ENCODE data around the gene CPA3.

The CPA3 gene, protein sequence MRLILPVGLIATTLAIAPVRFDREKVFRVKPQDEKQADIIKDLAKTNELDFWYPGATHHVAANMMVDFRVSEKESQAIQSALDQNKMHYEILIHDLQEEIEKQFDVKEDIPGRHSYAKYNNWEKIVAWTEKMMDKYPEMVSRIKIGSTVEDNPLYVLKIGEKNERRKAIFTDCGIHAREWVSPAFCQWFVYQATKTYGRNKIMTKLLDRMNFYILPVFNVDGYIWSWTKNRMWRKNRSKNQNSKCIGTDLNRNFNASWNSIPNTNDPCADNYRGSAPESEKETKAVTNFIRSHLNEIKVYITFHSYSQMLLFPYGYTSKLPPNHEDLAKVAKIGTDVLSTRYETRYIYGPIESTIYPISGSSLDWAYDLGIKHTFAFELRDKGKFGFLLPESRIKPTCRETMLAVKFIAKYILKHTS

DNA sequence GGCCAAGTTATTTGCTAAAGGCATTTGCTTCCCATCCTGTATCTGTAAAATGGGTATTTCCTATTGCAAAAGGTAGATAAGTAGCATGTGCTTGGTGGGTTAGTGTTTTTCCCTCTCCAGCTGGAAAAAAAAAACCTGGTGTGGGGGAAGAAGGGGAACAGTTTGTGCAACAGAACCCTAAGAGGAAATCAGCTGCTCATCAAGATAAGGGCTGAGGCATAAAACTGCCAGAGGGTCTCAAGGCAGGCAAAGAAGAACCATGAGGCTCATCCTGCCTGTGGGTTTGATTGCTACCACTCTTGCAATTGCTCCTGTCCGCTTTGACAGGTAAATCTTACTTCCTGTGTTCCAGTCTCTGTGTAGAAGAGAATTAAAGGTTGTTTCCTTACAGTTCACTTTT, at the start of gene CPA3:
CPA3 (plus strand) TSS at position 248 of the 400 bp plus-strand sequence; CDS start at position 260, 12 bp downstream.
- no peak for DNase-seq

DNA sequence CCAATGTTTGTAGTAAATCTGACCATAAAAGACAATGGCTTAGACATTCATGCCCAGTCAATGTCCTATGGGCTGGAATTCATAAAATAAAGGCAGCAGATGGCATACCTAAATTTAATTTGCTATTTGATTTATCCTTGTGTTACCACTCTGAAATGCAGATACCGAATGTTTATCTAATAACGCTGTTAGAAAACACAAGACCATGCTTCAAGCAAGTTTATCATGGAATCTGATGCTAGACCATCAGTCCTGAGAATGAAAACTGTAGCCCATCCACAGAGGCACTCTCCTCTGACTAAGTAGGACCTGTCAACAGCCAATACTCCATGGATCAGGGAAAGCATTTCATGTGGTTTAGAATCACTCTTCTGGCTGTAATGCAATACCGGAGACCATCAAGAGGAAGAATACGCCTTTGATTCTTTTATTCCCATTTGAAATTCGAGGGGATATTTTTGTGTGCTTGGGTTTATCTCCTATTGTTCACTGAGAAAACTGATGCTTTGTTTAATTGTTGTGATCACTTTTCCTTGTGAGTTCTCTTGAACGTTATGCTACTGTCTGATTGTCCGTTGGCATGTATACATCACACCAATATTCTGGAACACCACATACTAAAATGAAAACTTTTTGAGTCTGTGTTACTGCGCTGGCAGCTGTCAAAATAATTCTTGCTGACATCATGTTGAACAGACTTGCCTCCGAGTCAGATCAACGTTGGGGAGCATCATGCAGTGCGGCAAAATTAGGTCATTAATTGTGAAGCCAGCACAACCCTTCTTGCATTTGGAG, 49.6 kb upstream of the CPA3 start:
- DNase-seq, result no peak

DNA sequence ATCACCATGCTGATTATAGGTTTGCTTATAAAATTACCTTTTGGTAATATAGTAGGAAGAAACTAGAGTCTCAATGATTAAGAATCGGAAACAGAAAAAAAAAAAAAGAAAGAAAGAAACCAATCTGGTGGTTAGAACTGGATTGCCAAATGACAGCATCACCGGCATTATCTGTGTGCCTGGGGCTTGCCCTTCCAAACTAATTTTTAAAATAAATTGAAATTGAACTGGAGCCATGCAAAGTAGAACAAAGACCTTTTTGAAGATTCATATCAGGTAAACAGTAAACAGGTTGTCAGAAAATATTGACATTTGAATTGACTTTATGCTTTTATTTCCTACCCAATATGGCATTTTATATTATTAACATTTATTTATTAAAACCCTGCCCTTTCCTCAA, 48.7 kb upstream of the CPA3 start:
- no peak for DNase-seq

DNA sequence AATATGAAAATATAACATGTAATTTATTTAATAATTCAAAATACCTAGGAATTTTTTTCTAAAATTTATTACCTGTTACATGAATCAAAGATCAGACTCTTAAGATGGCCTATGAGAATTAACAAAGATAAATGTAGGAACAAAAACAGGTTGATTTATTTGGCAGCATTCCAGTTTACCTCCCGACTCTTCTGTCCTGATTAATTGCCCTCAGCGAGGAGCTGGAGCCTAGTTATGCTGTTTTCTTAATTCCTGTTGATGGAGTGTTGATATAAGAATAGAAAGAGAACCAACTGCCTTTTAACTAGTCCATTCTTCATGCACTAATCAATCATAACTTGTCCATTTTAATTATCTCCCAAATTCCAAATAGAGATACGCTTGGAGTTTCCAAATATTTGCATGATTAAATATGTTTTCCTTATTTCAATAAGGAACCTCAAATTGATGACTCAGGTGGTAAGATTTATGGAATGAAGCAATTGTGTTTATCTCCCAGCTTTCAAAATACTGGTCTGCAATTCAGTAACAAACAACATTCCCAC, 48.0 kb upstream of the CPA3 start:
- no peak for DNase-seq

DNA sequence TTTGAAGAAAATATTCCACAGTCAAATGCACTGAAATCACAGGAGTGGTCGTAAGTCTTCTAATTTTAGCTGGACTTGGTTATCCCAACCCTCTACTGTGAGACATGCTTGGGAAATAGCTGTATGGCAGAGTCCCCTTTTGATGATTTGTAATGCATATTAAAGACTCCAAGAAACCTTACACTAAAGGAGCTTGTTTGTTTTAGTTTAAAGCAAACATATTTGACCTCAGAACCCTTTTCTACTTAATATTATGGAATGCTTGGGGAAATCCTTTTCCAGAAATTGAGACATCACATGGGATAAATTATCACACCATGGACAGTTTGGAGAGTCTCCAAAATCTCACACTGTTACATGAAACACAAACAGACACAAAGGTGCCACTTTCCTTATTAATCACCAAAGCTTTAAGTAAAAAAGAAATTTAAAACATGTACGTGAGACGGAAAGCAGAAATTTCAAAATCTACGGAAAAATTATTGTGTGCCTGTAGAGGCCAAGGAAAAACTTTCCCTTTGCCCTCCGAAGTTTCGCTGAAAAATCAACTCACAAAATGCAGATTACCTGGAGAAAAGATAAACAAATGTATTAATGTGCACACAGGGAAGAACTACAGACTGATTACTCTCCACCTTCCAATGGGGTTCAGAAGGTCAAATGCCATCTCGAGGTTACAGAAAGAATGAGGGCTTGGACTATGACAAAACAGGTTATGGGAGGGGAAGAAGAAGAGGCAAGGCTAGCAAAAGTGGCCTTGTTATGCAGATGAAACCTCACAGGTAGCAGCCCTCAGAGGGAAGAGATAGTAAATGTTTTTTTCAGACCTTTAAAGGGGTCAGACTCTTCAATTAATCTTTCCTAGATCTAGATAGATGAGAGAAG, 44.5 kb upstream of the CPA3 start:
- DNase-seq, result no peak

DNA sequence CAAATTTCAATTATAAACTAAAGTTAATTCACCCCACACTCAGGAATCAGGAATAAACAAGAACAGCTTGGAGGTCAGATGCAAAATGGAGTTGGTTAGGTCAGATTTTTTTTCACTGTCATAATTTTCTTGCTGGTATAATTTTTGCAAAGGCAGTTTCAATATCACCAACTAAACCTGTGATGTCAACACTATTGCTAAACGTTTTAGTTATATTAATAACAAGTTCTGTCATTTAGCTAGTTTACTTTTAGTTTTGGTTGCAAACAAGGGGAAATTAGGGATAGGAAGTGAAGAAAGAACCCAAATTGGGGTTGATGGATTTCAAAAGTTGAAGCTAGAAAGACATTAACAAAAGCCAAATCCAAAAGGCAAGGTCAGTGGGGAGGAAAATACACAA, 42.1 kb upstream of the CPA3 start:
- DNase-seq, result no peak

DNA sequence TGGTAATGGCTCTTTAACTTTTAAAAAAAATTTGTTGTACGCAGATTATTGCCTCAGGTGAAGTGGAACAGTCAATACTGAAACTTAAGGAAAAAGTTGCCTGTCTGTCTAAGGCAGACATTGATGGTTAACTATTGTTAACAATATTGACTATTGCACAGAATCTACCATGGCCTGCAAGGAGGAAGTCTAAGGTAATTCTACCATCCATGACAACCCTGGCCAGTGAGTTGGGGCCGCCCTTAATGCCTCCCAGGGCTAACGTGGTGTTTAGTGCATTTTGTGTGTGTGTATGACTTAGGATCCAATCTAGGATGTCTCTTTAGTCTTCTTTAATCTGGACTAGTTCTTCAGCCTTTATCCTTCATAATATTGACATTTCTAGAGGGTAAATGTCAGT, 39.6 kb upstream of the CPA3 start:
- DNase-seq, result no peak

DNA sequence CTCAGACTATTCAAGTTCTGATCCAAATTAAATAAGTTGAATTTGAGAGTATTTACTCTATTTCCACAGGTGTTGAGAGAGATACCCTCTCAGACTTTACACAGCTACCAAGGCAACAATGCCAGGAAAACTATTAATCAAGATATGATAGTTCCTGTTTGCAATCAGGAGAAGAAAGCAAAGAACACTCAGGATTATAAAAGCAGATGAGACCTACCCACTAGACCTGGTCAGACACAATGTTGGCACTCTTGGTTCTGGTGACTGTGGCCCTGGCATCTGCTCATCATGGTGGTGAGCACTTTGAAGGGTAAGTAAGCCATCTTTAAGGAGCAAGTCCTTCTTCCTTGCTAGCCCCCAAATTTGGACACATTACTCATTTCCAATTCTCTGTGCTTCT, 37.5 kb upstream of the CPA3 start, which contains the start of gene CPB1:
CPB1 (plus strand) TSS at position 227 of the 400 bp plus-strand sequence; CDS start at position 240, 13 bp downstream.
- DNase-seq, result no peak

DNA sequence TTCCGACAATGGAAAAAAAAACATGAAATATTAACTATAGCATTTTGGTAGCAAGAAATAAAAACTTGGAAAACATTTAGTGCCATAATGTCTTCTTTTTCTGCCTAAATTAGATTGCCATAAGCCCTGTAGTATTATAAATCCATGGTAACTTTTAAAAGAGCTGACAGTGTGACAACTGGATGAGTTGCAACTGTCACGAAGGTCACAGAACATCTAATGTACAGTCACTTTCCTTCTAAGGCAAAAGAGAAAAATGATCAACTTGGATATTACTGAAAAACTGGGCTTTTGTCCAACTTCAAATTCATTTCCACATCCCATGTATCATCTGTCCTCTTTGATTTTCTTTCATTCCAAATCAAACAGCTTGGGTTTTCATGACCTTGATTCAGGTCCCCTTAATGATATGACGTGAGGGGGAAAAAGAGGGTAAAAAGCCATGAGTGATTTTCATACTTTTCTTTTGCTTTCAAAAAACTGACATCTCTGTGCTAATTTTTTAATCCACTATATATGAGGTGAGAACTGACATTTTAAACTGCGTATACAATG, 36.9 kb upstream of the CPA3 start:
- no peak for DNase-seq

DNA sequence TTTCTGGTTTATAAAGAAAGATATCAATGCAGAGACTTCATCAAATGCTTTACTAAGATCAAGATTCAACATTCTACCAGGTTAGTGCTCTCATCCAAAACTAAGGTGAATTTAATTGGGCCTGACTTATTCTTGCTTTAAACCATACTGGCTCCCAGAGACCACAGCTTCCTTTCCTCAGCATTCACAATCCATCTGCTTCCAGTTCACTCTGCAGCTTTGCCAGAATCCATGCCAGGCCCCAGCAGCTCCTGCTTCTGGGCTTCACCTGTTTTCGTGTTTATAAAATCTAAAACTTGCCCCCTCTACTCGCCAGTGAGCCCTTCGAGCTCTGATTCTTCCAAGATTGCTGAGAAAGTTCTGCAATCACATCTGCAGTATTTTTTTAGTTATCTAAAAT, 35.2 kb upstream of the CPA3 start:
- DNase-seq, result no peak

DNA sequence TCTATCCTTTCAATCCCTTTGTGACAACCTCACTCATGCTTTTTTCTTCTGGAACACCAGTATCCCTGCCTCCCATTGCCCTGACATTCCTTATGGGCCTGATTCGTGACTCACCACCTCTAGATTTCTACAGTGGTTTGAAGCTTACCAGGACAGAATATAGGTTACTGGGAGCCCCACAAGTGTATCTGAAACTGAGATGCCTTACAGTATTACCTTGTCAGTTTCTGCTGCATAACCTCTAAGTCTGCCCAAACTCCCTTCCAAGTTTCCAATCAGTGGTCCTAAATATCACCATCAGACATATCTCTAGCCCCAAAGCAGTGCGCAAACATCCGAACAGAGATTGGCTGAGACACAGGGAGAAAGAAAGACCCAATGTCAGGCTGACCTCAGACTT, 31.9 kb upstream of the CPA3 start:
- DNase-seq, result no peak

DNA sequence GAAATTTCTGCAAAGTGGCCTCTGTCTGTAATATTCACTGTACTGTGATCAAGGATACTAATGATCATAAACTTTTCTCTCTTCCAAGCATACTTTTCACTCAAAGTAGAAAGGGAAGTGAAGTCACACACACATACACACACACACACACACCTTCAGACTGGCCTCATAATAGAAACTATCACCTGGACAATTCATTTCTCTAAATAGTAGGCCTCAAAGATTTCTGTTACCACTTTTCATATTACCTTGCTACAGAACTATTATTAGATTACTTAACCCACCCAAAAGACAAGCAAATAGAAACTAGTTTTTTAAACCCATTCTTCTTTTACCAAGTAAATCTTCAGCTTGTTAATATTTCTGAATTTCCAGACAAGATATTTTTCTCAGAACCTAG, 25.3 kb upstream of the CPA3 start:
- DNase-seq, result no peak

DNA sequence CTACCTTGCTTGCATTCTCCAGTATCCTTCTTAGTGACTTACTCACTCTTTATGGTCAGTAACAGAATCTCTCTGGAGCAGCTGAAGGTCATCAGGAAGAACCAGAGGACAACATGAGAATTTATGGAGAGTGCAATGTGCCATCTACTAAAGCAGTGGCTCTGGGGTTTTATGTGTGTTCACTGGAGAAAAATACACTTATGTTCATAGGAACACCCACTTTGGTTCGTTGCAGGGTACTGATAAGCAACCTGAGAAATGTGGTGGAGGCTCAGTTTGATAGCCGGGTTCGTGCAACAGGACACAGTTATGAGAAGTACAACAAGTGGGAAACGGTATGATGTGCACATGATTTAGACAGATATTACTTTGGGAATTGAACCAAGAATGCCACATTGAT, 24.6 kb upstream of the CPA3 start:
- no peak for DNase-seq

DNA sequence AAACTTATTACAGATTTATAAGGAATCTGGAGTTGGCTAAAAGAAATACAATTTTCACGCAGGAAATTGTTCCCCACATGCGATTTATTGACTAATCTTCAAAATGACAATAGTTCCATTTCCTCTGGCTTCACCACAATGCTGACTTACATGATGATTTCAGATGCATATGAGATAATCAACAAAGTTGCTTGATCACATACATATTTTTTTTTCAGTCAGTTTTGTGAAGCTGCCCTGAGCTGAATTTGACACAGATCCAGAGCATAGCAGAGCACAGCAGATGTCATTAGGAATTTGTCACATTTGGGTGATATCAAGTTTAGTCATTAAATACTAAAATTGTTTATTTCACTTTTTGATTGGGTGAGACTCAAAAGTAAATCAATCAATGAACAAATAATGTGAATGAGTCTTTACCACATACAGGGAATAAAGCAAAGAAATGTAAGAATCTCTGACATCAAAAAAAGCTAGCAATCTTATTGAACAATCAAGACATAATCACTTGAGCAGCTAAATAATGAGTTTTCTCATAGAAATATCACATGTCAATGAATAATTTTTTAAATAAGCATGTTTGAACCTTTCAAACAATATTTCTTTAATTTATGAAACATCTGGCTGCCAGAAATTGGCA, 19.2 kb upstream of the CPA3 start:
- DNase-seq, result no peak

DNA sequence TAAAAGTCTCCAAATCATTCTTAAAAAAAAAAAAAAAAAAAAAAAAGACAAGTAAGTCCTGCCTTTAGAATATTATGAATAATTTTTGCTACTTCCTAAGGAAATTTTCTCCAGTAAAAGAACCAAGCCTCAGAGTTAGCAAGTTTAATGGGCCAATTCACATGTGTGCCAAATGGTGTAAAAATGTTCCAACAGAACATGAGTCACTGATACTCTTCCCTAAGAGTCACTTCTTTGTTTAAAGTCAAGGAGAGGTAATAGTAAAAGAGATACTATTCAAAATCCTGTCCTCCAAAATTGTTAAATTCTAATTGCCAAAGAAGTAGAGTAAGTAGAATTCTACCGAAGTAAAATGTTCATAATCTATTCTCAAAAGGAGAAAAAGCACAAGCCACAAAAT, 17.7 kb upstream of the CPA3 start:
- no peak for DNase-seq

DNA sequence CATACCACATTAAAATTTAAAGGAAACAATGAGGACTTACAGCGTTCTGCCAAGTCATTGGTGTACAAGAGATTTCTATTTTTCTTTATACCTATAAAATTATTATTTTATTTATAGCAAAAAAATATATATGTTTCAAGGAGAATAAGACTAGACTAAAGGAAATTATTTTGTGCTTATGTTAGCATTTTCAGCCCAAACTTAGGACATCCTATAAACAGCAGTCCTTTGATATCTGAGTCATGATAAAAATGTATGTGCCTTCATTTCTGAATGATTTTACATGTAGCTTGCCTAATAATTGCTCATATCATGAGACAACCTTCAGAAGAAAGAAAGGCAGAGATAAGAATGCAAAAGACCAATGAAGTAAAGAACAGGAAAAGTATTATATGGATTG, 16.7 kb upstream of the CPA3 start:
- no peak for DNase-seq

DNA sequence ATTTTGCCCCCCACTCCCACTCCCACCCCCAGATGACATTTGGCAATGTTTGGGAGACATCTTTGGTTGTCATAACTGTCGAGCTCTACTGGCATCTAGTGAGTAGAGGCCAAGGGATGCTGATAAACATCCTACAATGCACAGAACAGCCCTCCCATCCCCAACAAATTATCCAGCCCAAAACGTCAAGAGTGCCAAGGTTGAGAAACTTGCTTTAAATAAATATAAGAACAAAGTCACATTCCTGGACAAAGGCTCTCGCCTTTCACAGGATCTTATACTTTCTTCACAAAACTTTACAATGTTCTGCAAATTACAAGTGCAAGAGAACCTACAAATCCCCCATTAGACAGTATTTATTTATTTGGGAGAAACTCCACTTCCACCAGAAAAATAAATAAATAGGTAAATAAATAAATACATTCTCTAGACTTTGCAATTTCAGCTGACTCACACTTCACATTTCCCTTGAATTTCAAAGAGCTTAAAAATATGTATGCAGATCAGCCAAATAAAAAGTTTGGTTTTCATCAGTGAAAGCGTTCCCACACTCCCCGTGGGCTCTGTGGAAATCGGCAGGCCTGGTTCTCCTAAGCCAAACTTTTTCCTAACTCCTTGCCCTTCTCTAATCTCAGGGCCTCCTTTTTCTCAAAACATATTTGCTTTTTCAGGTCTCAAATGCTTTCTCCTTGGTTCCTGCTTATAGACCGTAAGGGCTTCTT, 12.7 kb upstream of the CPA3 start:
- no peak for DNase-seq

DNA sequence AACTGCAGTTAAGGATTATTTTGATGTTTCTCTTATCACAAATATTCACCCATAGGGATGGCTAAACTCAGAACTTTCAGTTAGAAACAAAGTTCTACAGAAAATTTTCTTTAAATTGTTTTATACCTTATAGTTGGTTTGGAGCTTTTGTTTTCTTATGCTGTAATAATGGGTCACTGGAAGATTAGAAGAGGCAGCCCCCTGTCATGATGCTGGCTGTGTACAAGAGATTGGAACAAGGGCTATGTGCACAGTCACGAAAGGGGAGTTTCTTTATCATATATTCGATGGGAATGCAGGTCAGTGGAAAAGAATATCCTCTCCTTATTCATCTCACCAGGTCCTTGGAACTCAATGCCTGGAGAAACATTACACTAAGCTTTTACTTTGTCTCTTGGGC, 12.0 kb upstream of the CPA3 start:
- no peak for DNase-seq

DNA sequence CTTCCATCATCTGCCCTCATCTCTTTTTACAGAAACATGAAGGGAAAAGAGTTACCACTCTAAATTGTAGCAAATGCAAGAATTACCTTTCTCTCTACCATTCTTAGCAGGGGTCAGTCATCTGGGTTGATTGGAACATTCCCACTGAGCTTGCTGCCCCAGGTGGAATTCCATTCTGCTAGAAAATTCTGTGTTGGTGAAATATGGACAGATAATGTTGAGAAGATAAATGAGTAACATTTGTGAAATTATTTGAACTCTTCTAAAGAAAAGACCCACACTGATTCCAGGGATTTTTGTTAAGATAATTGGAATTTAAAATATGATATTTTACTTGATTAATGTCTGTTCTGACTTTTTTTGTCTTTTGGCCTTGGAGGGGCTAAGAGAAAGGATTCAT, 11.0 kb upstream of the CPA3 start:
- no peak for DNase-seq

DNA sequence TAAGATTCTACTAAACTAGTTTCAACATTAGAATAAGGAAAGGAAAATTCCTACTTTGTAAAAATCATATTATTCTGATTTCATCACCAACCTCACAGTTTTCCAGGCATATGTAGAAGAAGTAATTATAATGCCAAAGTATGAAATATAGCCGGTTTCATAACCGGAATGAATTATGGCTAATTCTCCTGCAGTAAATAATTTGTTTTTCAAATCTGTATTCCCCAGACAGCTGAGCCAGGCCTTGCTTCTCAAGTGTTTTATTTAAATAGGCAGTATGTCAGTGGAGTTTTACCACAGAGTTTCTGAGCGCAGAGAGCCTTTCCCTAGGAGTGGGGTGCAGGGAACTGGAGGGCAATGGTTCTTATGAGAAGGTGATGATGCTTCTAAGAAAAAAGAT, 8.7 kb upstream of the CPA3 start:
- DNase-seq, result no peak

DNA sequence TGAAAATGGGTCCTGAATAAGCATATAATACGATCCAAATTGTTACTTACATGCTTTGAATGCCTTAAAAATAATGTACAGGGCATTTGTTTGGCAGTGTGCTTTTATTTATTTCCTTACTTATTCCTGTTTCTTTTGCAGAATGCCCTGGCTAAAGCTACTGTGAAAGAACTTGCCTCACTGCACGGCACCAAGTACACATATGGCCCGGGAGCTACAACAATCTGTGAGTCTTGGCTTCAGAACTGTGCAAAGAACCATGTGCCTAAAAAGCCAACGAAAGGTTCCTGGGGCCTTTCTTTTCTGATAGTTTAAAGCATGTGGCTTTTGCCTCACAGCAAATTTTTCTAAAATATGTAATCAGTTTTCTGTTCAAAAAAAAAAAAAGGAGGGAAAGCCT, 7.8 kb upstream of the CPA3 start:
- DNase-seq, result no peak

All from activated CD8-positive, alpha-beta memory T cell treated with anti-CD3 and anti-CD28 coated beads, Interleukin-2, amount 50 U/mL, for 4 hours (primary cell).